Neutrophil (primary cell): ENCODE results near the gene CIITA.

Experiments used
- H3K27ac ChIP-seq: fragments of 200-600 bp; sonication (generic); 2 replicates; pipeline ENCODE4 v1.5.1; 2016; ENCODE audit warnings: mild to moderate bottlenecking, moderate library complexity
- H3K27me3 ChIP-seq: fragments of 200-600 bp; sonication (generic); 2 replicates; pipeline ENCODE4 v1.6.0; 2016; ENCODE audit warnings: mild to moderate bottlenecking
- H3K36me3 ChIP-seq: fragments of 200-600 bp; sonication (generic); 2 replicates; pipeline ENCODE4 v1.5.1; 2017
- H3K4me1 ChIP-seq, 2 experiments: fragments of 200-600 bp in 1 of 2; sonication (generic) in 1 of 2; 1 replicate in 1 of 2; 2 replicates in 1 of 2; pipeline versions ENCODE4 v1.5.1 to v1.6.1; 2013 to 2016; ENCODE audit warnings: low read depth in 1 of 2, low read length in 1 of 2, mild to moderate bottlenecking in 1 of 2, moderate library complexity in 1 of 2; ENCODE audit not compliant: control insufficient read depth in 1 of 2, insufficient read depth in 1 of 2
- H3K4me3 ChIP-seq, 2 experiments: fragments of 200-600 bp in 1 of 2; sonication (generic) in 1 of 2; 1 replicate in 1 of 2; 2 replicates in 1 of 2; pipeline ENCODE4 v1.5.1; 2013 to 2016; ENCODE audit warnings: low read depth in 1 of 2, low read length in 1 of 2, mild to moderate bottlenecking in 1 of 2, moderate library complexity in 1 of 2
- H3K9me3 ChIP-seq: fragments of 200-600 bp; sonication (generic); 2 replicates; pipeline ENCODE4 v1.5.1; 2016
- TF ChIP-seq, protein P1 (sequence below): fragments of 200-600 bp; sonication (generic); IDR thresholded peaks from 2 replicates; pipeline ENCODE4 v1.5.1; 2016; ENCODE audit warnings: antibody characterized with exemption

Gene CIITA

DNA sequence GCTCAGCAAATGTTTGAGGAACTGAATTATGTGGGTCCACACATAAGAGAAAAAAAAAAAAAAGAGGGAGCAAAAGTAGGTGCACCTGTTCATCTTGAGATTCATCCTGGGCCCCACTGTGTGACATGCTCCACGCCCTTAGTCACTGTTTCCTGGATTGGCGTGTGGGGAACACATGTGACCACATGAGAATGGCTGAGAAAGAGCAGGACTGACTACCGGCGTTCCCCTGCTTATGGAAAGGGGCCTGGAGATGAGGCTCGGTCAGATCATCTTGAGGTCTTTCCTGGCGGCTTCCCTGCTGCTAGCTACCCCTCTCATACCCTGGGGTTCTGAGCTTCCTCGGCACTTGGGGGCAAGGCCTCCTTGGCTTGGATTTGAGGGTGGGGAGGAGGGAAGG lies 61.3 kb downstream of the CIITA start:
- Histone ChIP-seq H3K4me1 (peaks cover 43 to 71% of the 10 kb centered on the region in 2 experiments), H3K4me3 (no peak overlapping the region), H3K36me3 (no peaks in the 10 kb centered on the region), H3K27me3 (peaks cover 6% of the 10 kb centered on the region), H3K27ac (peak overlapping the region; percentile 42), H3K9me3 (no peaks in the 10 kb centered on the region)
- TF ChIP-seq, protein P1, sequence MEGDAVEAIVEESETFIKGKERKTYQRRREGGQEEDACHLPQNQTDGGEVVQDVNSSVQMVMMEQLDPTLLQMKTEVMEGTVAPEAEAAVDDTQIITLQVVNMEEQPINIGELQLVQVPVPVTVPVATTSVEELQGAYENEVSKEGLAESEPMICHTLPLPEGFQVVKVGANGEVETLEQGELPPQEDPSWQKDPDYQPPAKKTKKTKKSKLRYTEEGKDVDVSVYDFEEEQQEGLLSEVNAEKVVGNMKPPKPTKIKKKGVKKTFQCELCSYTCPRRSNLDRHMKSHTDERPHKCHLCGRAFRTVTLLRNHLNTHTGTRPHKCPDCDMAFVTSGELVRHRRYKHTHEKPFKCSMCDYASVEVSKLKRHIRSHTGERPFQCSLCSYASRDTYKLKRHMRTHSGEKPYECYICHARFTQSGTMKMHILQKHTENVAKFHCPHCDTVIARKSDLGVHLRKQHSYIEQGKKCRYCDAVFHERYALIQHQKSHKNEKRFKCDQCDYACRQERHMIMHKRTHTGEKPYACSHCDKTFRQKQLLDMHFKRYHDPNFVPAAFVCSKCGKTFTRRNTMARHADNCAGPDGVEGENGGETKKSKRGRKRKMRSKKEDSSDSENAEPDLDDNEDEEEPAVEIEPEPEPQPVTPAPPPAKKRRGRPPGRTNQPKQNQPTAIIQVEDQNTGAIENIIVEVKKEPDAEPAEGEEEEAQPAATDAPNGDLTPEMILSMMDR, result no peak

DNA sequence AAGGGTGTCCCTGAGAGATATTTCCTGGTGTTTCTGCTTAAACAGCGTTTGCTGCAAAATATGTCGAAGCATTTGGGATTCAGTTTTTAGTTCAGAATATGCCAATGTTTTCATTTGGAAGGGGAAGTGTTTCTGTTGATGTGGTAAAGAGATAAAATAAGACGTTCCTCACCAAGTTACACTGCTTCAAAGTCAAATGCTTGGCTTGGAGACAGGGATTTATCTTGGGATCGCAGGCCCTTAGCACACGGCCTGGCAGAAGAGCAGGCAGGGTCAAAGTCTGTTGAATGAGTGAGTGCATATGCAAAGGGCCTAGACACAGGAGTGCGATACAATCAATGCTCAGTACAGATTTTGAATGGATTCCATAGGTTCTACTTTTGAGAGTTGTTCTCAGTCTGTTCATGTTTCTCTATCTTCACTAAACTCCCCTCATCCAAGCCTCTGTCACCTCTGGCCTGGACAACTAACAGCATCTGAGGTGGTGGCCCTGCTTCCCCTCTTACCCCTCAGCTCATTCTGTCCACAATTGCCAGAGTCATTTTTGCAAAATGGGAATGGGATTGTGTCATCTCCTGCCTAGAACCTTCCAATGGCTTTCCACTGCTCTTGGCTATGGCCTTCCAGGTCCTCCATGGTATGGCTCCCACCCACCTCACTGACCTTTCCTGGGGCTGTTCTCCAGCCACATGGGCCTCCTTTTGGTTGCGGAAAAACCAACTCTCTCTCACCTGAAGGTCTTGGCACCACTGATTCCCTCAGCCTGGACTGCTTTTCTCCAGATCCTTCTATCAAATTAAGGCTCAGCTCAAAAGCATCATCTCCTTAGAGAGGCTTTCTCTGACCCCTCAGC lies 62.0 kb downstream of the CIITA start:
- Histone ChIP-seq H3K4me3 (no peak overlapping the region), H3K9me3 (no peaks in the 10 kb centered on the region), H3K27me3 (peaks cover 6% of the 10 kb centered on the region), H3K27ac (peak overlapping the region; percentile 42), H3K36me3 (no peaks in the 10 kb centered on the region), H3K4me1 (peaks cover 48 to 77% of the 10 kb centered on the region in 2 experiments)
- TF ChIP-seq, protein P1, result no peak

DNA sequence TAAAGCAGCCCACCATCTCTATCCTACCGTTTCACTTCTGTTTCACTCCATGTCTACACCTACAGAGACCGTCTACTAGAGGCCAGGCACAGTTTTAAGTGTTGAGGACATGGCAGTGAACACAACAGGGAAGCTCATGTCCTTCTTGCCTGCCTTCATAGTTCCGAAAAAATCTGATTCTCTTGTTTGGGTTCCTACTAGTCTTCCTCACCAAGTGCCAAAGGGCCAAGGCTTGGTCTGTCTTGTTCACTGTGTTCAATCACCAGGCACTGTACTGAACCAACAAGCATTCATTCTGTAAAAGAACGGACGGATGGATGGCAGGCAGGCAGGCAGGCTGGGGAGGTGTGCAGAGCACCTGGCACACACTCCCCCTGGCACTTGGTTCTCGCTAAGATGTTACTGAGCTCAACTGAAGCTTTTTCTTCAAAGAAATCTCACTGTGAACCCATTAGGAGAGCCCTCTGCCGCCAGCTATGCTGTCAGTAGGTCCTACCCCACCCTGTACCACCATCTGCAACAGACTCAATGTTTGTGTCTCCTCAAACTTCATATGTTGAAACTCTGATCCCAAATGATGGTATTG lies 62.7 kb downstream of the CIITA start:
- no peaks in the 10 kb centered on the region for H3K36me3 ChIP-seq
- no peaks in the 10 kb centered on the region for H3K9me3 ChIP-seq
- no peak overlapping the region for H3K27ac ChIP-seq
- peaks cover 6% of the 10 kb centered on the region for H3K27me3 ChIP-seq
- TF ChIP-seq, protein P1, result no peak
- peaks cover 51 to 84% of the 10 kb centered on the region in 2 experiments for H3K4me1 ChIP-seq
- H3K4me3 ChIP-seq, result no peak overlapping the region

DNA sequence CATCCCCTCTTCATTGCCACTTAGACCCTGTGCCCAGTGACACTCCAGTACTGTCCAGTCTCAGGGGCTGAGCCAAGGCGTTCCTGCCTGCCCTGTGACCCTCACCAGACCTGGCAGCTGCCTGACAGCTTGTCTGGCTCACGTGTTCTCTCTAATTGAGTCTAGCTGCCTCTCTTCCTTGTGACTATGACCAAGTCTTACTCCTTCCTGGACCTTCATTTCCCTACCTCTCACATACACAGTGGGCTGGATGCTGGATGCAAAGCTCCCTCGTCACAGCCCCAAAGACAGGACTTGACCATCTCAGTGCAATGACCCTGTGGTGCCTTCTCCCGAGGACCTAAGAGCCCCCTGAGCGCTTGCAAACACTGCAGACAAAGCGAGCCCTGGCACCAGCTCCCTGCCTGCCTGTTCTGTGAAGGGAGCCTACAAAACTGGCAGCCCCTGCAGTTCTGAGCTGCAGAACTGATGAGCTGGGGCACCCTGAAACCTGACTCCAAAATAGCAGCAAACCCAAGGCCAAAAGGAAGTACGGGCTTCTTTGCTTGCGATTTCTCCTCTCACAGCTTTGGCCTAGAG lies 63.6 kb downstream of the CIITA start:
- peak overlapping the region; percentile 23 for H3K27ac ChIP-seq

More for the DNA sequence above, 63.6 kb downstream of the CIITA start:
- Histone ChIP-seq H3K36me3 (no peaks in the 10 kb centered on the region), H3K4me1 (peaks cover 59 to 92% of the 10 kb centered on the region in 2 experiments), H3K9me3 (no peaks in the 10 kb centered on the region), H3K4me3 (no peak overlapping the region), H3K27me3 (peaks cover 6% of the 10 kb centered on the region)
- TF ChIP-seq, protein P1, result no peak
